Lung (tissue), 12 donors: Measurements from ENCODE around the gene AAGAB. TPM values are rescaled to one million over a fixed set of nuclear protein-coding genes. Genes with fewer than 3 reads are reported as not detected.

Experiments
- ATAC-seq: fragments of 200-7000 bp; cut with Tn5 transposase; one replicate; pipeline ENCODE4 v1.9.1; 2020; ENCODE audit warnings: moderate number of reproducible peaks; ENCODE audit not compliant: insufficient read depth, low FRiP score
- DNase-seq, 3 donors: peaks; one replicate each; pipeline ENCODE4 v3.0.0-alpha.2; 2013 to 2017
- H3K27ac ChIP-seq, 2 donors: one replicate each; pipeline ENCODE4 v1.5.1; 2013; ENCODE audit warnings: mild to moderate bottlenecking in 2 of 2, moderate library complexity in 2 of 2, control low read depth in 1 of 2, inconsistent platforms in 1 of 2, low read depth in 1 of 2, low read length in 1 of 2
- H3K27me3 ChIP-seq, 3 donors: one replicate each; pipeline ENCODE4 v1.5.1; 2013; ENCODE audit warnings: low read length in 2 of 3; ENCODE audit not compliant: control insufficient read depth in 3 of 3, insufficient read depth in 3 of 3
- H3K36me3 ChIP-seq, 4 donors: one replicate each; pipeline ENCODE4 v1.5.1; 2013; ENCODE audit warnings: low read length in 4 of 4, mild to moderate bottlenecking in 1 of 4, moderate library complexity in 1 of 4; ENCODE audit not compliant: control insufficient read depth in 4 of 4, insufficient read depth in 4 of 4
- H3K4me1 ChIP-seq, 5 donors: one replicate each; pipeline ENCODE4 v1.5.1; 2013; ENCODE audit warnings: low read length in 5 of 5, mild to moderate bottlenecking in 2 of 5, moderate library complexity in 1 of 5; ENCODE audit not compliant: control insufficient read depth in 5 of 5, insufficient read depth in 5 of 5
- H3K4me3 ChIP-seq: one replicate; pipeline ENCODE4 v1.5.1; 2013; ENCODE audit warnings: mild to moderate bottlenecking, control low read depth, moderate library complexity
- H3K9ac ChIP-seq, 2 donors: one replicate each; pipeline ENCODE4 v1.5.1; 2013; ENCODE audit warnings: low read length in 2 of 2, control low read depth in 1 of 2; ENCODE audit not compliant: insufficient read depth in 1 of 2
- H3K9me3 ChIP-seq, 4 donors: one replicate each; pipeline ENCODE4 v1.5.1; 2013; ENCODE audit warnings: low read length in 3 of 4, mild to moderate bottlenecking in 1 of 4, moderate library complexity in 1 of 4; ENCODE audit not compliant: control insufficient read depth in 4 of 4, insufficient read depth in 3 of 4
- CTCF ChIP-seq: IDR thresholded peaks from 2 replicates; pipeline ENCODE4 v1.5.1; 2012; ENCODE audit warnings: mild to moderate bottlenecking; ENCODE audit errors: control extremely low read depth, extremely low read depth
- WGBS, 2 donors: extraction: QIAGEN DNeasy Blood & Tissue Kit; methylation state at CpG; one replicate each; pipeline ENCODE4 v1.1.7; 2013; 5-methylcytosine and 5-hydroxymethylcytosine counted together
- polyA plus RNA-seq, 2 donors: library from polyadenylated mRNA; stranded (reverse); fragments of 200-250 nt; gene quantifications; one replicate each; pipeline ENCODE4 v1.2.1, GENCODE V29; 2013
- total RNA-seq, 2 donors: library from RNA; depleted of rRNA in 1 of 2; stranded (reverse); fragments of >200 nt in 1 of 2; gene quantifications; one replicate each; pipeline ENCODE4 v1.2.1, GENCODE V29; 2014 to 2021
- donor health status: control.
- donor health status: control.
- donor health status: Bipolar disorder and iron deficiency.
- donor health status: healthy.
- donor health status: DM: yes; HTN: yes; CAD: no.

The AAGAB gene
- total and polyA plus RNA-seq, 4 donors = 11.5 to 34.5 (median 26.4) TPM

- DNase-seq (no peak), ATAC-seq (no peak)
- Histone ChIP-seq H3K4me3 (no peak overlapping the region), H3K9ac (no peak overlapping the region), H3K27me3 (no peaks in the 10 kb centered on the region), H3K4me1 (peaks cover 0 to 23% (median 4%) of the 10 kb centered on the region in 5 donors), H3K36me3 (peaks cover 0 to 14% (median 2%) of the 10 kb centered on the region in 4 donors), H3K9me3 (no peaks in the 10 kb centered on the region), H3K27ac (no peak overlapping the region)
- TF ChIP-seq CTCF = no peak
- 94 to 97% methylated on average over 2 of the region's 2 CpGs for WGBS, 2 donors
Observed at GRCh38 chr15:67197364-67197695, 57.1 kb downstream of the AAGAB start.

GRCh38 chr15:67196672-67197363 is 57.6 kb downstream of the AAGAB start:
- ATAC-seq = no peak
- H3K9ac ChIP-seq = no peak overlapping the region
- no peaks in the 10 kb centered on the region for H3K9me3 ChIP-seq
- no peak overlapping the region for H3K27ac ChIP-seq
- DNase-seq = peak in 2 of 3 donors; percentile 25 to 33
- peaks cover 0 to 23% (median 4%) of the 10 kb centered on the region in 5 donors for H3K4me1 ChIP-seq
- 86 to 92% methylated on average over 8 of the region's 8 CpGs for WGBS, 2 donors
- H3K36me3 ChIP-seq = peaks cover 0 to 12% (median 6%) of the 10 kb centered on the region in 4 donors
- no peak for TF ChIP-seq CTCF
- no peak overlapping the region for H3K4me3 ChIP-seq
- no peaks in the 10 kb centered on the region for H3K27me3 ChIP-seq

GRCh38 chr15:67196222-67196621 is 58.2 kb downstream of the AAGAB start:
- no peak overlapping the region for H3K9ac ChIP-seq
- TF ChIP-seq CTCF = no peak
- H3K27ac ChIP-seq = no peak overlapping the region
- no peak overlapping the region for H3K4me3 ChIP-seq
- ATAC-seq = no peak
- H3K27me3 ChIP-seq = no peaks in the 10 kb centered on the region
- H3K36me3 ChIP-seq = peaks cover 0 to 11% (median 8%) of the 10 kb centered on the region in 4 donors
- peaks cover 0 to 23% (median 4%) of the 10 kb centered on the region in 5 donors for H3K4me1 ChIP-seq
- no peak for DNase-seq
- no peaks in the 10 kb centered on the region for H3K9me3 ChIP-seq
- 95% methylated on average over 6 of the region's 6 CpGs for WGBS, 2 donors

- H3K27me3 ChIP-seq = no peaks in the 10 kb centered on the region
- H3K36me3 ChIP-seq = peaks cover 2 to 18% (median 12%) of the 10 kb centered on the region in 4 donors
- H3K4me1 ChIP-seq = peaks cover 0 to 27% (median 4%) of the 10 kb centered on the region in 5 donors
- no peak overlapping the region for H3K27ac ChIP-seq
- no peak overlapping the region for H3K4me3 ChIP-seq
- no peak overlapping the region for H3K9ac ChIP-seq
- 79 to 90% methylated on average over 3 of the region's 3 CpGs for WGBS, 2 donors
- no peaks in the 10 kb centered on the region for H3K9me3 ChIP-seq
- DNase-seq = no peak
- TF ChIP-seq CTCF = no peak
- ATAC-seq = no peak
Observed at GRCh38 chr15:67195305-67195704, 59.2 kb downstream of the AAGAB start.
